EH (cell line): ENCODE data around the gene DDIT4.

ENCODE experiments used
- DNase-seq: peaks from one replicate; pipeline ENCODE4 v3.0.0-alpha.2; 2015; ENCODE audit warnings: low read depth

The DDIT4 gene

DNA sequence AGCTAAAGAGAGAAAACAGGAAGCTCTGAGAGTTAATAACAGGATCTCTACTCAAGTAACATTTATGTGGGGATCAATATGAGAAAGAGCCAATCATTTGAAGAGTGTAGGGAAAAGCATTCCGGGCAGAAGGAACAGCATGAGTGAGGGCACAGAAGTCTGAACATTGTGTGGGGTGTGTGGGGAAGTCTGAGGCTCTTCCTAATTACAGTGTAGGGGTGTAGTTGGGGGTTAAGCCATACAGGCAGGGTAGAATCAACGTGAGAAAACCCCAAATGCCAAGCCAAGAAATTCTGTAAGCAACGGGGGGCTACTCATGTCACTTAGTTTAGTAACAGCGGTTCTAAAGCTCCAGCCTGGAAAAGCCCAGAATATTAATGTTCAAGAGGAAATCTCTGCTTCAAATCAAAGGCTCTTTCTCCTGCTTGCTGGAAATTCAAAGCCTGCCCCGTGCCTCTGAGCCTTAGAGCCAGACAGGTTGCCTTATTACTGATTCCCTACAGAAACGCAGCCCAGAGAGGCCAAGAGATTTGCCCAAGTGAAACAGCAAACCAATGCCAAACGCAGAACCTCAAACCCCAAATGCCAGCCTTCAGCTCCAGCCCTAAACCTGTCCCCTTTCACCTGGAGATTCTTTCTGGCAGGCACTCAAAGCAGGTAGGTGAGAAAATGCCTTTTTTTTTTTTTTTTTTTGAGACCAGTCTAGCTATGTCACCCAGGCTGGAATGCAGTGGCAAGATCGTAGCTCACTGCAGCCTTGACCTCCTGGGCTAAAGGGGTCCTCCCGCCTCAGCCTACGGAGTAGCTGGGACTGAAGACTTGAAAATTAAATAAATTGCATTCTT, 44.9 kb downstream of the DDIT4 start:
- DNase-seq: no peak

DNA sequence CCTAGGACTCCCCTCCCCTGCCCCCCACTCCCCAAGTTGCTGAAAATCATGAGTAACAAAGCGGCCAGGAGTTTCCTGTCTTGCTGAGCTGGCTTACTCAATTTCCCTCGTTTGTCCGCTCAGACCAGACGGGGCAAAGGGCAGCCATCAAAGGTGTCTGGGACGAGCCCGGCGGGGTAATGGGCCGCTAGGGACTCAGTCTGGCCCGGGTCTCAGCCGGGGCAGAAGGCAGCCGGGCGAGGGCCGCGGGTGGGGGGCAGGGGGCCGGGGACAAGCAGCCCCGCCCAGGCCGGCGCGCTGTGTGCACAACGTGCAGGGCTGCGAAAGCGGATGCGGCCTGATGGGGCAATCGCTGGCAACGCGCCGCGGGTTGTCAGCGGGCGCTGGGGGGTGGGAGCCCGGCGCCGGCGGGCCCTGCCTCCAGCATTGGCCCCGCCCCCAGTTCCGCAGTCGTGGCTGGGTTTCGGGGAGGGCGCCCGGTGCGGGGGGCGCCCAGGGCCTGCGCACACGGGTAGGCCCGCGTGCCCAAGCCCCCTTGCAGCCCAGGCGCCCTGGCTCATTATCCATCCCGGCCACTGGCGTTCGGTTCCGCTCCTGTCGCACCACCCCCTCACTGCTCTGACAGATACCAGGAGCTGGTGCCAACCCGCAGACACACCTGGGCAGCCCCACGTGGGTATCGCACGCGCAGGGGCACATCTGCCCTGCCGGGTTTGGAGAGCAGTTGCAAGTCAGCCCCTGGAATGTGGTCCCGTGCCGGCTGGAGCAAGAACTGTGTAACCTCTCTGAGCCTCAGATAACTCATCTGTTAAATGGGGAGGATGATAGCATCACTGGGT, 45.9 kb downstream of the DDIT4 start:
- peak; percentile 92 for DNase-seq

DNA sequence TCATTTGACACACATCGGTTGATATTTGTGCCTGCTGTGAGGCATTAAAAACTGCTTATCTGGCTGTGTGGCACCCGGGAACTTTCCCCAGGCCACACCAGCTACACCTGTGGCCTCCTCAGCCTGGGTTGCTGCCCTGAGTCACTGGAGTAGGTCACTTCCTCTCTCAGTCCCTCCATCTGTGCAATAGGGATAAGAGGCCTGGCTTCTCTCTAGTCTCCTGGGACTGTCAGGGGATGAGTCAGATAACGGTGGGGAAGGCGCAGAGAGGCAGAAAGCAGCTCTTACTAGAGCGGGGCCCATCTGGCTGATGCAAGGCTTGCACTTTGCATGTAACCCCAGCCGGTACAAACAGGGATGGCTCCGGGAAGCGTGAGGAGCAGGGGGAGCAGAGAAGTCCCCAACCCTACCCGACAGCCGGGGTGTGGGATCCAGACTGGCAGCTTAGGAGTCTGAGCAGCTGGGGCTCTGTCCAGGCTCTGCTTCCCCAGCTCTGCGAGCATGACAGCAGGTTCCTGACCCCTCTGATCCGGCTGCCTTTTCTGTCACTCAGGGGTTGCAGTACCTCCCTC, 47.0 kb downstream of the DDIT4 start:
- DNase-seq: peak; percentile 99

DNA sequence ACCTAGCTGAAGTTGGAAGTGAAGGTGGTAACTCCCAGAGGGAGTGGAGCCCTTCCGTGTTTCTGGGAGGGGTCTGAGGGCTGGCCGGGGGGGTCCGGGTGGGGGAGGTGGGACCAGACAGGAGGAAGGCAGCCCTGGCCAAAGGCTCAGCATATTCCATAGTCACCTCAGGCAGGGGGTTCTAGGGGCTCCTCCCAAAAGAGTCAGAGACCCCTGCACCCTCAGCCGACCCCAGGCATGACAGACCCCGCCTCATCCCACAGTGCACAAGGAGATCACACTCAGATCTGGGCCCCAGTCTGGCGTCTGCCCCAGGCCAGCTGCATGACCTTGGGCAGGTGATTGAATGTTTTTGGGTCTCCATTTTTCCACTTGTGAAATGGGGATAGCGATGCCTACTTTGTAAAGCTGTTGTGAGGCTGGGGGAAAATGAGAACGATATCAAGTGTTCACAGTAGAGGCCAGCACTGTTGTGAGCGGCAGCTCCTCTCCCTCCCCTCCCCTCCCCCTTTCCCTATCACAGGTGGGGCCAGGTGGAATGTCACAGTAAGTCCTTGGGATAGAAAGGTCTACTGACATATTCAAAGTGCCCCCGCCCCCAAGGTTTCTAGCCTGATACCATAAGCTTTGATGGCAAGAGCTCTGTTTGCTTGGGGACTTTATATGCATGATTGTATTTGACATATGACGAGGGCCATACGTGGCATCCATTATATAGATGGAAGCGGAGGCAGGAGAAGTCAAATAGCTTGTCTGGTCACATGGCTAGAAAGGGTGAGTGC, 47.7 kb downstream of the DDIT4 start:
- DNase-seq: no peak

DNA sequence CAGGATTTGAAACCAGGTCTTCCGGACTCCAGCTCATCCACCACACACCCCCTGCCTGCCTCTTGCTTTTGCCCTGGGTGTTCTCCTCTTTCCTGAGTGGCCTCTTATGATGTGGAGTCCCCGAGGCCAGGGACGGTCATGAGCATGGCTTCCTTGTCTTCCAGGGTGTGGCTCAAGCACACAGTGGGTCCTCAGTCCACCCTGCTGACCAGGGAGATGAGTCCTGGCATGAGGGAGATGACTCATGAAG, 48.2 kb downstream of the DDIT4 start:
- no peak for DNase-seq

DNA sequence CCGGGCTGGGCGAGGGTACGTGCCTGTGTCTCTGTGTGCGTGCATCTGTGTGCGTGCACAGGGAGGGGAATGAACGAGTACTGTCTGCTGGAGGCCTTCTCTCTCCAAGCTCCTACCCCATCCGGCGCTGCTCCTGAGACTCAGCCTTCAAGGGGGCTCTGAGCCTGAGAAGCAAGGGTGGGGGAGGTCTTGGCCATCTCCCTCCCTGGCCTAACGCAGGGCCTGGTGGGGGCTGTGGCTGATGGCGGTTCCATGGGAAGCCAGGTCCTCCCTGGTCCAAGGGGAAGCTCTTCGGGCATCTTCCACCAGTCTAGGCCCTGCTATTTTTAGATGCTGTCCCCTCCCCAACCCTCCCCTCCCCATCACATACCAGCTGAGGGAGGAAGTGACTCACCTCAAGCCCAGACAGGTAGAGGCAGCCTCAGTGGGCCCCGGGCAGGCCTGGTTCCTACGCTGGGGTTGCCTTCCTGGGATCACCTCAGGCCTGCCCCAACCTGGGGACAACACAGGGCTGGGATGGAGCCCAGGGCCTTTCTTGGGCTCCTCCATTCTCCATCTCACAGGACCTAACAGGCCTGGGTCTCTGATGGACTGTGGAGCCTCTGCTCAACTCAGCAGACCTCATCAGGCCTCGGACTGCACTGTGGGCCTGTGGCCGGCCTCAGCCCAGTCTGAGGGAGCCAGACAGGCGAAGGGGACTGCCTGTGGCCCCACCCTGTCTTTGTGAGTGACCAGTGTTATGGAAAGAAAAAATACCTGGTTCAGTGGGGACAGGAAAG, 48.7 kb downstream of the DDIT4 start:
- DNase-seq: no peak

DNA sequence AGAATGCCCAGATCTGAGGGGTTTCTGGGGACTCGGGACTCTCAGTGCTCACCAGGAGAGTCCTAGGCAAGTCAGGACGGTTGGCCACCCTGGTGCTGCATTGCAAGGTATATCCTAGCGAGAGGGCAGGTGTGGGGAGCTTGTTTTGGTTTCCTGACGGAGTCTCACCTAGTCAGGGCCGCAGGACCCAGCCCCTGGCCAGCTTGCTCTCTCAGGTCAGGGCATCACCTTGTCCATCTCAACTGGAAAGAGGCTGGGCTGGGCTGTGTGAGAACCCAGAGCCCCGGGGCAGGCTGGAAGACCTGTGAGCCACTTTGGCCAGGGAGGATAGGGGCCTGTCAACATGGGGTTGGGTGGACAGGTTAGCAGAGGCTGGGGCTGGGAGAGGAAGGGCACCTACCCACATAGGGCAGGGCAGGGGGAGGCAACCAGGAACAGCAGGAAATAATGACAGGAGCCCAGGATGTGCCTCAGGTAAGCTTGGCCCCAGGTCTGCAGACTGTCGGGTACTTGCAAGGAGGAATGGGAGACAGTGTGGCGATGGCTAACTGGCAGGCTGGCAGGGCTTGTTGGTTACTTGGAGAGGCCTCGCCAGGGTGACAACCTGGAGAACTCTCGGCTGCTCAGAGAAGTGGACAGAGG, 49.5 kb downstream of the DDIT4 start:
- DNase-seq: no peak

DNA sequence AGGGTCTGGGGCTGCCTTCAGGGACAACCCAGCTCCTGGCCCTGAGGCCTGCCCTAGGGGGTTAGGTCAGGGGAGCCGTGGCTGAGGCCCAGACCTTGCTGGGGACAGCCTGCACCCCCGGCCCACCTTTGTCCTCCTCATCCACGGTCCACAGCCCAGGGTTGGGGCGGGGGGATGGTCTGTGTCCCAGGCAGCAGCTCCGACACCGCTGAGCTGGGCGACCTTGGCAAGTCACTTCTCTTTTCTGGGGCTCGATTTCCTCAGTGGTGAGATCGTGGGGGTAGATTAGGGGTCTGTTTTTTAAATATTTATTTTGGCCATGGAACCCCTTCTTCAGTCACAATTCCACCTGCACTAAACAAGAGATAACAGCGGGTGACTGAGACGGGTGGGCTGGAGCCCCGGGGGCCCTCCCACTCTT, 50.1 kb downstream of the DDIT4 start:
- DNase-seq: no peak
